Endothelial cell of hepatic sinusoid (primary cell): Measurements from ENCODE around the gene LLPH.

Source experiments
- in situ Hi-C: cut with HindIII; loops from 2 replicates; pipeline ENCODE4 v1.10.0; 2017; ENCODE audit warnings: low sequenced_read_pairs

LLPH gene

DNA sequence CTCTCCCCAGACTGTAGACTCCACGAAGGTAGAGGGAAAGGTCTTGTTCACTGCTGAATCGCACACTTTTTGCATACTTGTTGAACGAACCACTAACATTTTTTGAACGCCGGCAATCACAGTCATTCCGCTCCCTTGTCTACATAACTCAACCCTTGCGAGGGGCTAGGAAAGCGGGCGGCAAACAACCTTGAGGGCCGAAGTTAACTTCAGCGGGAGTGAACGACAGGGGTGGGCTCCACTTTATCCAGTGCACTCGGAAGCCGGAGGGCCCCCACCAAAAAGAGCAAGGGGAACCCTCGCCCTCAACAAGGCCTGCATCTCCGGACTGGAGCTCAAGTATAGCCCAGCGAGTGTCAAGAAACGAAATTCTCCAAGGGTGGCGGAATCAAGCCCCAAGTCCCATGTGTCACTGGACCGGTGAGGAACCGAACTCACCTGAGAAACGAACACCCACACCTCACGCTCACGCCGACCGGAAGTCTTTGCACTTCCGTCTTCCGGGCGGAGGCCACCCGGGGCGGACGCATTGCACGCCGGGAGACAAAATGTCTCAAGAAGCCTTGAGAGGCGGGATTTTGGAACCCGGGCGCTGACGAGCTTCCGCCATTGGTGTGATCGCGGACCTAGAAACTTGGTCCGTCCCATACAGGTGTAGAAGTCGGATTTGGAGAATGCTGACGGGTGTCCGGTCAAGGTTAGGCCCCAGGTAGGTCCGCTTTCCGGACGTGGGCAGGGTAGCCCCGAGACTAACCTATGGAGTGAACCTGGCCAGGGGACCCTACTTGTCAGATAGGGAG, at the start of gene LLPH:
Gene LLPH (minus strand): TSS at position 484 of the 800 bp plus-strand sequence. CDS start 1,644 bp downstream, outside the sequence.
- in situ Hi-C loops = no loop called here

DNA sequence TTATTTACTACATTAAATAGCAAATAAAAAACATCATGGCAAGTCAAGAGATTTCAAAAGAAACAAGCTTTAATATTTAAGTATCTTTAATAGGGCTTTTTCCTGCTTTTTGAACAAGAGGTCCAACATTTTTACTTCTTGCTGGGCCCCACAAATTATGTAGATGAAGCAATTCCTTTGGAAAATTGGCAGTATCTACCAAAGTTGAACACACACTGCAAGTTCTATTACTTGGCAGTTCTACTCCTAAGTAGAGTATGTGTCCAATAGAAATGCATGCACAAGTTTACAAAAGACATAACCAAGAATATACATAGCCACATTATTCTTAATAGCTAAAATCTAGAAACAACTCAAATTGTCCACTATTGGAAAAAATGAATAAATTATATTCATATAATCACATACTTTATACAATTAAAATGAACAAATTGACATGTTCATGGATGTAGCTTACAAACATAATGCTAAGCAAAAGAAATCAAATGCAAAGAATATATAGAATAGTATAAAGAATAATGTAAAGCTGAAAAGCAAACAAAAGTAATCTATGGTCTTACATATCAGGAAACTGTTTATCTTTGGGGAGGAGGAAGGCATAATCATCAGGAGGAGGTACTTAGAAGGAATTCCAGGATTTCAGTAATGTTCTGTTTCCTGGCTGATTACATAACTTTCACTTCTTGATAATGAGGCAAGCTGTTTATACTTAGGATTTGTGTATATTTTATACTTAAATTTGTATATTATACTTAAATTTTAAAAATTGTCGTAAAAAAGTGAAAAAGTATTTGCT, 45.8 kb upstream of the LLPH start:
- in situ Hi-C loops = loop anchor here (5.0 kb wide), 1 partner anchor 61 kb away; no protein-coding TSS in a partner anchor

DNA sequence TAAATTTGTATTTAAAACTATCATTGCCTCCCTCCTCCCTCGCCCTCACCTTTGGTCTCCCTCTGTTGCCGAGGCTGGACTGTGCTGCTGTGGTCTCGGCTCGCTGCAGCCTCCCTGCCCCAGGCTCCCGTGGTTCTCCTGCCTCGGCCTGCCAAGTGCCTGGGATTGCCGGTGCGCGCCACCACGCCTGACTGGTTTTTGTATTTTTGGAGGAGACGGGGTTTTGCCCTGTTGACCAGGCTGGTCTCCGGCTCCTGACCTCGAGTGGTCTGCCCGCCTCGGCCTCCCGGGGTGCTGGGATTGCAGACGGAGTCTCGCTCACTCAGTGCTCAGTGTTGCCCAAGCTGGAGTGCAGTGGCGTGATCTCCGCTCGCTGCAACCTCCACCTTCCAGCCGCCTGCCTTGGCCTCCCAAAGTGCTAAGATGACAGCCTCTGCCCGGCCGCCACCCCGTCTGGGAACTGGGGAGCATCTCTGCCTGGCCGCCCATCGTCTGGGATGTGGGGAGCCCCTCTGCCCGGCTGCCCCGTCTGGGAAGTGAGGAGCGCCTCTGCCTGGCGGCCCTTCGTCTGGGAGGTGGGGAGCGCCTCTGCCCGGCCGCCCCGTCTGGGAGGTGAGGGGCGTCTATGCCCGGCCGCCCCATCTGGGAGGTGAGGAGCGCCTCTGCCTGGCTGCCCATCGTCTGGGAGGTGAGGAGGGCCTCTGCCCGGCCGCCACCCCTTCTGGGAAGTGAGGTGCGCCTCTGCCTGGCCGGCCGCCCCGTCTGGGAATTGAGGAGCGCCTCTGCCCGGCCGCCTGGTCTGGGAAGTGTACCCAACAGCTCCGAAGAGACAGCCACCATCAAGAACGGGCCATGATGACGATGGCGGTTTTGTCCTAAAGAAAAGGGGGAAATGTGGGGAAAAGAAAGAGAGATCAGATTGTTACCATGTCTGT, 44.1 kb upstream of the LLPH start:
- in situ Hi-C loops = loop anchor here (5.0 kb wide), 1 partner anchor 63 kb away; no protein-coding TSS in a partner anchor

DNA sequence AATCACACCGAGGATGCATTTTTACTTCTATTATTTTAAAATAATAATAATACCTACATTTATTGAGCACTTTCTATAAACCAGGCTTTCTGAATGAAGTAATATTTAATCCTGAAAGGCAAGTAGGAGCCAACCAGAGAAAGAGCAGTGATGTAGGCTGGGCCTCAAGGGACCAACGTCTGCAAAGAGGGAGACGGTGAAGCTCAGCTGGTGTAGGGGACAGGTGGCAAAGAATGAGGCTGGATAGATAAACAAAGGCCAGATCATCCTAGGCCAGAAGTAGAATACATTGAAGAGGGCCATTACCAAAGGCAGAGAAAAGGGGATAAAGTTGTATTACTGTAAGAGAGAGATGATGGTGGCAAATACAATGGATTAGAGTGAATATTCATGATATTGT, 40.1 kb upstream of the LLPH start:
- in situ Hi-C loops = no loop called here

DNA sequence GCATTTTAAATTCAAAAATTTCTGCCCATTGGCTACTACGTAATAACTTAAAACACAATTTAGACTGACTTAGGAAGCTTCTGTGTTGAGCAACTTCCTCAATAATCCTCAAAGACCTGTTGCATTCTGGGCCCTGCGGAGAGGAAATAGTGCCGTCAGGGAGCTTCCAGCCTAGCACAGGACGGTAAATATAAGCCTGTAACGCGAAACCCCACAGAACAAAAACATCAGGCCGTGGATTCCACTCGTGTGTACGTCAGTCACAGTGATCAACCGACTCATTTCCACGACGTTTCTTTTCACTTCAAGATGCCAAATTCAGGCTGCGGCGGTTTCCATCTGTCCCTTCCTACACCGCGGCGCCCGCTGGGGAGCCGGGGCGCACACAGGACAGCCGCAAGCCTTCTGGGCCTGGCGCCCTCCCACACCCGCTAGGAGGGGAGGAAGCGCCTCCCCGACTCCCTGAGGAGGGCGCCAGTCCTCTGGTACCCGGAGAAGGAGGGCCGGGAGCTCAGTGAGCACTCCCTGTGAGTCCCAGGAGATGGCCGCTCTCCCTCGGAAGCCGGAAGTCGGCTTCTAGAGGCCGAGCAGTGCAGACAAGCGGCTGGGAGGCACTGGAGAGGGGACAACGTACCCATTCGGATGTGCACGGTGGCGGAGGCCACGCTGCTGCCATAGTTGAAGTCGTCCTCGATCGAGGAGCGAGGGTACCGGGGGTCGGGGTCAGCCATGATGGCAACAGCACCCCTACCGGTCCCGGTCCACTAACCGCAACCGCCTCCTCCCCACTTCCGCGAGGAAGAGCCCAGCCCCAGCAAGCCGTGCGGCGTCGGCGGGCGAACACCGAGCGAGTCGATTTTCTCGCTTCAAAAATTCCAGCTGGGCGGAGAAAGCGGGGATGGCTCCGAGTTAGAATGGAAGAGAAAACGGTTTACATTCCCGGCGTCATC, 38.9 kb upstream of the LLPH start, which contains the start of gene TMBIM4:
Gene TMBIM4 (minus strand): TSS at position 776 of the 950 bp plus-strand sequence. CDS start 45 bp downstream, at position 731.
- in situ Hi-C loops = no loop called here

DNA sequence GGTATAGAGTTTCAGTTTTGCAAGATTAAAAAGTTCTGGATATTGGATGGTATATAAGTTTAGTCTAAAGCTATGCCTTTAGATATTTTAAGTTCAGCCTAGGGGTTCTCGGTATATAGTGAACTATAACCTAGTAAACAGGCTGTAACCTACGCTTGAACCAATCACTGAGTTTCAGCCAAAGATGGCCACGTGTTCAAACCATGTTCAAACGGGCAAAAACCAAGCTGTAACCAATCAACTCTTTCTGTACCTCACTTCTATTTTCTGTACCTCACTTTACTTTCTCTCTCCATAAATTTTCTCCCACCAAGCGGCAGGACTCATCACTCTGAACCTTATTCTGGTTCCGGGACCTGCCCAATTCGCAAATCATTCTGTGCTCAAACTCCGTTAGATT, 37.9 kb upstream of the LLPH start:
- in situ Hi-C loops = no loop called here

DNA sequence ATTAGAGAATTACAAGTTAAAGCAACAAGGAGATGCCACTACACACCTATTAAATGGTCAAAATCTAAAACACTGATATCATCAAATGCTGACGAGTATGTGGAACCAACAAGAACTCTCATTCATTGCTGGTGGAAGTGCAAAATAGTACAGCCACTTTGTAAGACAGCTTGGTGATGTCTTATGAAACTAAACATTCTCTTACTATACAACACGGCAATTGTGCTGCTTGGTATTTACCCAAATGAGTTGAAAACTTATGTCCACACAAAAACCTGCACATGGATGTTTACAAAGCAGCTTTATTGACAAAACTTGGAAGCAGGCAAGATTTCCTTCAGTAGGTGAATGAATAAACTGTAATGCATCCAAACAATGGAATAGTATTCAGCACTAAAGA, 36.0 kb upstream of the LLPH start:
- in situ Hi-C loops = no loop called here

DNA sequence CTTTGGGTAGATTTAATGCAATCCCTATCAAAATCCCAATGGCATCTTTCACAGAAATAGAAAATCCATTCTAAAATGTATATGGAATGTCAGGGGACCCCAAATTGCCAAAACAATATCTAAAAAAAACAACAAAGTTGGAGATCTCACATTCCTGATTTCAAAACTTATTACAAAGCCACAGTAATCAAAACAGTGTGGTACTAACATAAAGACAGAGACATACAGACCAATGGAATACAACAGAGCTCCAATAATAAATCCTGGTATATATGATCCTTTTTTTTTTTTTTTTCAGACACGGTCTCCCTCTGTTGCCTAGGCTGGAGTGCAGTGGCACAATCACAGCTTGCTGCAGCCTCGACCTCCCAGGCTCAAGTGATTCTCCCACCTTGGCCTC, 34.6 kb upstream of the LLPH start:
- in situ Hi-C loops = no loop called here

DNA sequence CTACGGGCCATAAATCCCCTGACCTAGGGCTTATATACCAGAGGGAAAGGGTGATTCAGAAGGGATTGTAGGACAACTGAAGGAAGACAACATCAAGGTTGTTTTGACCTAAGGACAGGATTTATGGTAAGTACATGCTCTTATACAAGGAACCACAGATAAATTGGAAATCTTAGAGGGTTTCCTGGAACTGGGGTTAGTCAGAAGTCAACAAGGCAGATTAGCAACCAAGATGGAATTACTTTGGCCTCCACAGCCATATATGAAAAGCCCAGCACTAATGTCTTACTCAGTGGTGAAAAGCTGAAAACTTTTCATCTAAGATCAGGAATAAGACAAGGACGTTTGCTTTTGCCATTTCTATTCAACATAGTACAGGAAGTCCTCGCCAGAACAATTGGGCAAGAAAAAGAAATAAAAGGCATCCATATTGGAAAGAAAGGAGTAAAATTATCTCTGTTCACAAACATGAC, 33.8 kb upstream of the LLPH start:
- in situ Hi-C loops = no loop called here

DNA sequence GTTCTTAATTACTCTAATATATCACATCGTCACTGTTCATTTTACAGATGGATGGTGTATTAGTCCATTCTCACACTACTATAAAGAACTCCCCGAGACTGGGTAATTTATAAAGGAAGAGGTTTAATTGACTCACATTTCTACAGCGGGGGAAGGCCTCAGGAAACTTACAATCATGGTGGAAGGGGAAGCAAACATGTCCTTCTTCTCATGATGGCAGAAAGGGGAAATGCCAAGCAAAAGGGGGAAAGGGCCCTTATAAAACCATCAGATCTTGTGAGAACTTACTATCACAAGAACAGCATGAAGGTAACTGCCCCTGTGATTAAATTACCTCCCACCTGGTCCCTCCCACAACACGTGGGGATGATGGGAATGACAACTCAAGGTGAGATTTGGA, 32.7 kb upstream of the LLPH start:
- in situ Hi-C loops = no loop called here

DNA sequence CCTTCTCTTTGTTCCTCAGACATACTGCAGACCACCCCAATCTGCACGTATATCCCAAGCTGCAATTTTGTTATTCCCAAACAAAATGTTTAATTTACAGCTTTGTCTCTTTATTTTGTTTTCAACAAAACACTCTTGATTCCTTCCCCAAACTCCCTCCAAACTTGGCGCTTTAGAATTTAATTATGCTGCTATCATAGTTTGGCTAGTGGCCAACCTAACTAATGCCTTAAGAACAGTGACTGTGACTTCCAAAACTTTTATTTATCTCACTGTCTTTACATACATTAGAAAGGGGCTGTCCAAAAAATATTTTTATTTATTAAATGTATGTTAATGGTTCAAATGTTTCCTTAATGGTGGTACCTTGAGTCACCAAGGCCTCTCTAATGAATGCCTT, 32.2 kb upstream of the LLPH start:
- in situ Hi-C loops = no loop called here

DNA sequence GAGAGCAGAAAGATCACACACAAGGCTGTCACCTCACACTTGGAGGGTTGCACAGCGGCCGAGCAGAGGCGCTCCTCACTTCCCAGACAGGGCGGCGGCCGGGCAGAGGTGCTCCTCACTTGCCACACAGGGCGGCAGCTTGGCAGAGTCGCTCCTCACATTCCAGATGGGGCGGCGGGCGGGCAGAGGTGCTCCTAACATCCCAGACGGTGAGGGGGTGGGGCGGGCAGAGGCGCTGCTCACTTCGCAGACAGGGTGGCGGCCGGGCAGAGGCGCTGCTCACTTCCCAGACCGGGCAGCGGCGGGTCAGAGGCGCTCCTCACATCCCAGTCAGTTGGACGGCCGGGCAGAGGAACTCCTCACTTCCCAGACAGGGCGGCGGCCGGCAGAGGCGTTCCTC, 30.2 kb upstream of the LLPH start:
- in situ Hi-C loops = no loop called here

DNA sequence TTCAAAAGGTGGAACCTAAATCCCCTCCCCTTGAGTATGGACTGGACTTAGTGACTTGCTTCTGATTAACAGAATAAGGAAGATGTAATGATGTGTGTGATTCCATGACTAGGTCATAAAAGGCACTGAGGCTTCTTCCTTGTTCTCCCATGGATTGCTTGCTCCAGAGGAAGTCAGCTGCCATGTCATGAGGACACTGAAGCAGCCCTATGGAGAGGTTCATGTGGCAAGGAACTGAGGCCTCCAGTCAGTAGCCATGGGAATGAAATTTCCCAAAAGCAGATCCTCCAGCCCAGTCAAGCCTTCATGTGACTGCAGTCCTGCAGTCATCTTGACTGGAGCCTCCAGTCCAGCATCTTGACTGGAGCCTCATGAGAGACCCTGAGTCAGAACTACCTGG, 28.6 kb upstream of the LLPH start:
- in situ Hi-C loops = no loop called here

DNA sequence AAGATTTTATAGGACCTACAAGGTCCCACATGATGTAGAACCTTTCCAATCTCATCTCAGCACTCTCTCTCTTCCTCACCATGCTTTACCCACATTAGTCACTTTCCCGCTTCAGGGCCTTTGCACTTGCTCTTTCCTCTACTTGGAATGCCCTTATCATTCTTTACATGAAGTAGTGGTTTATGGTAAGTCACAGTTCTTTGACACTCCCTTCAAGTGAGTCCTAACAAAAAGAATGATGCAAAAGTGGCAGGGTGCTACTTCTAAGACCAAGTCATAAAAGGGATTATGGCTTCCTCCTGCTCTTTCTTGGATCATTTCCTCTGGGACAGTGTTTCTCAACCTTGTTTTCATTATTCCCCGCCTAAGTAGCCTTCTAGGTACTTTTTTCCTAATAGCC, 26.1 kb upstream of the LLPH start:
- in situ Hi-C loops = no loop called here

DNA sequence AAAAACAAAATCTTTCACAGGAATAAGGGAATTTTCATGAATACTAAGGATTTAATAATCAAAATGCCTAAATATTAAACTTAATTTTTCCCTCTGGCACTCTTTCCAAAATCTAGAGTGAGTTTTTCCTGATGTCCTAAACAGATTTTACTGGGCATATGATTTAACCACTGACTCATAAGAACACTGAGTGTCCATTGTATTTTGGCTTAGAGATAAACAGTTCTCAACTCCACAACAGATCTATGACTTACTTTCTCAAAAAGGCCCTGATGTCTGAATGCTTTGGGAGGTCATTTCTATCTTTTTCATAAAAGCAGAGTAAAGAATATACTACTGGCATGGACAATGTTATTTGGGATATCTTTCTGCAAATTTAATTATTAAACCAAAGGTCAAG, 24.2 kb upstream of the LLPH start:
- in situ Hi-C loops = no loop called here

DNA sequence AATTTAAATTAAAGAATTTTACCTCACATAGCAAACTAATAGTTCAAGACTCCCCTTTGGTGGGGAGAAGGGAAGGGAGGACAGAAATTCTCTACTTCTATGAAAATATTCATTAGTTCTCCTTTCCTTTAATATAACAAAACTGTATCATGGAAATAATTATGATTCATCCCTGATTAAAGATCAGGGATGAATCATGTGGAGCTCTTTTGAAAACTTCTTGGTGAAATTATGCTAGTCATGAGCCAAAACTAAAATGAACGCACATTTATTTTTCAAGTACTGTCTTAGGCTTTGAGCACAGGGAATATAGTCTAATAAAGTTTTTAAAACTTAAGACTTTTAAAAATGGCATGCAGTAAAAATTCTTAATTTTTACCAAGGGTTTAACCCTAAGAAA, 22.2 kb upstream of the LLPH start:
- in situ Hi-C loops = no loop called here

DNA sequence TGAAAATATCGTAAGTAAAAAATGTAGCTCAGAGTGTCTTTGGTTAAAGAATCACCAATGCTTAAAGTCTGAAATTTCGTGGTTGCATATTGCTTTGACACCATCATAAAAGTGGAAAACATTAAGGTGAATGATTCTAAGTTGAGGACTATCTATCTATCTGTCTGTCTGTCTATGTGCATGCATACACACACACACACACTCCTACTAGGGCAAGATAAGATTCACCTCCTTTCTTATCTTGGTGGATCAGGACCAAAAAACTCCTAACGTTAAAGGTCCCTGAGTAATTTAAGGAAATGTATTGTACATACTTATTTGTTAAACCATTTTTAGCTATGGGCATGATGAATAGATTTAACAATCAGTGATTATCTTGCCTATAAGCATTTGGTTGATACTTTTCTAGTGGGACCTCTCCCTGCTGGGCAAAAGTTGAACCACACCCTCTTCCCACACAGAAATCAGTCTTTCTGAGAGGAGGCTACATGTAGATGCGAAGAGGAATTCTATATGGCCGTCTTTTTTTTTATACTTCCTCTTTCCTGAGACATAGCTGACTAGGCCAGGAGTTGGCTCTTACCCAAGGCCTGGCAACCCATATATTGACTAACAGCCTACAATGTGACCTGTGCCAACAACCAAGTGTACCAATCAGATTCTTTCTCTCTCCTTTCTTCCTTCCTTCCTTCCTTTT, 19.3 kb upstream of the LLPH start:
- in situ Hi-C loops = no loop called here

DNA sequence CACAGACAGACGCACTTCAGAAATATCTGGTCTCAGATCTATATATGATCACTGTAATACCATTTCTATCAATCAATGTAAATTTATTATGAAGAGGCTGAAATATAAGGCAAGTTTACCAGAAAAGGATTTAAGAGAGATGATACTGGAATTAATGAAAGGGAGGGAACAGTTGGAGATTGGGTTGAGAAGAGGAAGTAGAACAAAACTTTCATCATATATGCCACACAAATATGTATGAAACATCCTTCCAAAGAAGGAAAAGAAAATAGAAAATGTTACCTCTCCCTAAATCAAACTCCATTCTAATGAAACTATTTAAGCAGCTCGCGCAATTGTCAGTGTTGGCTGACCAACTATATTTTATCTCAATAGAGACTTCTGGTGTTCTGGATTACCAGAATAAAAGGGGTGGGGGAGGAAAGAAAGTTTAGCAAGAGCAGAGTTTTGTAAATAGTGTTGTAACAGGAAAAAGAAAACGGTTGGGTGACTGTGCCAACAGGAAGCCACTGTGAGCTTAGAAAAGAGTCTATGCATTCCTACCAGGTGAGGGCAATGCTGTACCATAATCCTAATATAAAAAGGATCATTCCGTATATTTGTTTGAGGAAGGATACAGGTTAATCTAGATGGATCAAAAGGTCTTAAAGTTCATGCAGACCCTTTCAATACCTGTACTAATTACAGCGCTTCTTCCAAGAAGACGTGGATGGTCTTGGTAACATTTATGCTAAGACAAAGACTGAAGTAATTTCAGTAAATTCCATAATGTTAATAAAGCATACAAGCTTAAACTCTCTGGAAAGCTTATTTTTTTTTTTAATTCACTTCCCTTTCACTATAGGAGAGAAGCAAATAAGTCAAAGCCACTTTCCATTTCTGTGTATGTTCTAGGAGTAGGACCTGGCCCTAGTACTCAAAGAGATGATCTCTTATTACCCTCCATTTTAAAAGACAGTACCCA, 14.5 kb upstream of the LLPH start:
- in situ Hi-C loops = no loop called here
